Measurements from ENCODE around the gene LST1.

LST1 gene

DNA sequence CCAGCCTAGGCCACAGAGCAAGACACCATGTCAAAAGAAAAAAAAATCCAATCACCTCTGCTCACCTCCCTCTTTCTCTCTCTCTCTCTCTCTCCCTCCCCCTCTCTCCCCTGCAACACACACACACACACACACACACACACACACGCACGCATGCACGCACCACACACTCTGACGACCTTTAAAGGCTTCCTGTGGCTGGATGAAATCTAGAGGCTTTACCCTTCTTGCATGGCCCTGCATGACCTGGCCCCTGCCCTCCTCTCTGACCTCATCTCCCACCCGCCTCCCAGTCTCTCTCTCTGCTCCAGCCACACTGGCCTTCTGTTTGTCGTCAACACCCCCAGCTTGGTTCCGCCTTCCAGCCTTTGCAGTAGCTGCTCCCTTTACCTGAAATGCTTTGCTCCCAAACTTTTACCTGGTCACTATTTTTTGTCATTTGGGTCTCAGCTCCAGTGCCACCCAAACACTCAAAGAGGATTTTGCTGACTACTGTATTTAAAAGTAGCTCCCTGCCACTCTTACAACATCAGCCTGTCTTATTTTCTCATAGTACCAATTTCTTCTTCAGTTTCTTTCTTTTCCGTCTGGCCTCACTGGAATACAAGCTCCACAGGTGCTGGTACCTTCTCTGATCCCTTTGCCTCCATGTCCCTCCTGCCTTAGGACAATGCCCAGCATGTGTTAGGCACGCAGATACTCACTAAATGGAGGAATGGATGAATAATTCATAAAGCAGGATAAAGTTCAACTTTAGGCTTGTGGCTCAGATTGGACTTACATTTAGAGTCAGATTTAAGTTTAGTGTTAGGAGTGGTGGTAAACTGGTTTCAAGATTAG is 18.3 kb upstream of the LST1 start:
- ChIA-PET CTCF (interaction anchor here (38.4 kb wide), 1 partner anchor 20 kb away, joined by 1569 read pairs; the partner anchor contains the start of genes LST1, LTB, NCR3 and TNF), POLR2A (interaction anchor here (1.6 kb wide), 1 partner anchor 13 kb away, joined by 4 read pairs; no protein-coding TSS in a partner anchor)
- no peak for DNase-seq (ENCODE audit: low read depth, low spot score)
- TF ChIP-seq, protein P1, sequence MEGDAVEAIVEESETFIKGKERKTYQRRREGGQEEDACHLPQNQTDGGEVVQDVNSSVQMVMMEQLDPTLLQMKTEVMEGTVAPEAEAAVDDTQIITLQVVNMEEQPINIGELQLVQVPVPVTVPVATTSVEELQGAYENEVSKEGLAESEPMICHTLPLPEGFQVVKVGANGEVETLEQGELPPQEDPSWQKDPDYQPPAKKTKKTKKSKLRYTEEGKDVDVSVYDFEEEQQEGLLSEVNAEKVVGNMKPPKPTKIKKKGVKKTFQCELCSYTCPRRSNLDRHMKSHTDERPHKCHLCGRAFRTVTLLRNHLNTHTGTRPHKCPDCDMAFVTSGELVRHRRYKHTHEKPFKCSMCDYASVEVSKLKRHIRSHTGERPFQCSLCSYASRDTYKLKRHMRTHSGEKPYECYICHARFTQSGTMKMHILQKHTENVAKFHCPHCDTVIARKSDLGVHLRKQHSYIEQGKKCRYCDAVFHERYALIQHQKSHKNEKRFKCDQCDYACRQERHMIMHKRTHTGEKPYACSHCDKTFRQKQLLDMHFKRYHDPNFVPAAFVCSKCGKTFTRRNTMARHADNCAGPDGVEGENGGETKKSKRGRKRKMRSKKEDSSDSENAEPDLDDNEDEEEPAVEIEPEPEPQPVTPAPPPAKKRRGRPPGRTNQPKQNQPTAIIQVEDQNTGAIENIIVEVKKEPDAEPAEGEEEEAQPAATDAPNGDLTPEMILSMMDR (IDR thresholded peaks at IDR 0.05; ENCODE audit: insufficient read depth, low read length, missing control alignments) = no peak
- H3K4me3 ChIP-seq (ENCODE audit: low read depth, low read length) = no peak overlapping the region

DNA sequence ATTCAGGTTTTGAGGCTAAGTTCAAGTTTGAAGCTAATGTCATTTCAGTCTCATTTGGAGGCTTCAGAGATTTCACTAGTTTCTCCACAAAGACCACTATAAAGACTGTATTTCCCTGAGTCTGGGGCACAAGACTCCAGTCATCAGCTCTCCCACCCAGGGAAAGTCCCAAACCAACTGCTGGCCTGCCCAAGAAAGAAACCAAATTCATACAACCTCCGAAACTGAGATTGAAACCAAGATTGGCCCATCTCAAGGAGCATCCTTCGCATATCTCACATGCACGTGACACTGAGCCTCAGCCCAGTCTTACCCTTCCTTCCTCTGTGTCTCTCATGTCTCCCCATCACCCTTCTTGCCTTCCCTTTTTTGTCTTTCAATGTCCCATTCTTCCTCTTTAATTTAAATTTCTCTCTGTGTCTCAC is 17.5 kb upstream of the LST1 start:
- H3K4me3 ChIP-seq (ENCODE audit: low read depth, low read length) = no peak overlapping the region
- ChIA-PET POLR2A (interaction anchor here (1.6 kb wide), 1 partner anchor 12 kb away, joined by 4 read pairs; no protein-coding TSS in a partner anchor), CTCF (interaction anchor here (38.4 kb wide), 1 partner anchor 20 kb away, joined by 1569 read pairs; the partner anchor contains the start of genes LST1, LTB, NCR3 and TNF)
- TF ChIP-seq, protein P1 (IDR thresholded peaks at IDR 0.05; ENCODE audit: insufficient read depth, low read length, missing control alignments) = no peak
- no peak for DNase-seq (ENCODE audit: low read depth, low spot score)

DNA sequence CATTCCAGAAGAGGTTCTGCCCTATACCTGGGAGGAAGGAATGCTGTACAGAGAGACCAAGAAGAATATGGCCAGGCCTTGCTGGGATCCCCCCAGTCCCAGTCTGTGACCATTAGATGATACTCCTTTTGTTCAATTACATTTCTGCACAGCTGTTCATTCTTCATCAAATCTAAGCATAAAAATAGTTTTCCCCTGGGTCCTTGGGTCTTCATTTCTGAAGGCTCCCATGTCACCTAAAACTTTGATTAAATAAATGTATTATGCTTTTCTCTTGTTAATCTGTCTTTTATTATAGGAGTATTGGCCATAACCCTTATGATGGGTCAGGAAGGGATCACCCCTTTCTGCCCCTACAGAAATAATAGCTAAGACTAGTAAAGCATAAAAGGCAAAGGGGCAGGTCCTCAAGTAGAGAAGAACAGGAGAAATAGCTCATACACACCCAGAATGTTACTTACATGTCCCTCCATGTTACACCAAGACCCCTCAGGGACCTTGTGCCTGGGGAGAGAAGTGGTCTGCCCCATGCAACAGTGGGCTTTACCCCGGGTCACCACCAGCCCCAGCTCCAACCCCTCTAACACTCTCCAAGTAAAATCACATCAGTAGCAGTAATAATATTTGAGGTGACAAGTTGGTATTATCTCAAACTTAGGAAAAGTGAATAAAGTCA is 16.1 kb upstream of the LST1 start:
- no peak for DNase-seq (ENCODE audit: low read depth, low spot score)
- ChIA-PET CTCF (interaction anchor here (1.5 to 38.4 kb wide), 2 partner anchors 18 to 24 kb away, joined by 3 to 1569 read pairs; partner anchors contain the start of genes ATP6V1G2, LST1, LTB and NCR3), POLR2A (no interaction called here)
- H3K4me3 ChIP-seq (ENCODE audit: low read depth, low read length) = no peak overlapping the region
- TF ChIP-seq, protein P1 (IDR thresholded peaks at IDR 0.05; ENCODE audit: insufficient read depth, low read length, missing control alignments) = no peak

DNA sequence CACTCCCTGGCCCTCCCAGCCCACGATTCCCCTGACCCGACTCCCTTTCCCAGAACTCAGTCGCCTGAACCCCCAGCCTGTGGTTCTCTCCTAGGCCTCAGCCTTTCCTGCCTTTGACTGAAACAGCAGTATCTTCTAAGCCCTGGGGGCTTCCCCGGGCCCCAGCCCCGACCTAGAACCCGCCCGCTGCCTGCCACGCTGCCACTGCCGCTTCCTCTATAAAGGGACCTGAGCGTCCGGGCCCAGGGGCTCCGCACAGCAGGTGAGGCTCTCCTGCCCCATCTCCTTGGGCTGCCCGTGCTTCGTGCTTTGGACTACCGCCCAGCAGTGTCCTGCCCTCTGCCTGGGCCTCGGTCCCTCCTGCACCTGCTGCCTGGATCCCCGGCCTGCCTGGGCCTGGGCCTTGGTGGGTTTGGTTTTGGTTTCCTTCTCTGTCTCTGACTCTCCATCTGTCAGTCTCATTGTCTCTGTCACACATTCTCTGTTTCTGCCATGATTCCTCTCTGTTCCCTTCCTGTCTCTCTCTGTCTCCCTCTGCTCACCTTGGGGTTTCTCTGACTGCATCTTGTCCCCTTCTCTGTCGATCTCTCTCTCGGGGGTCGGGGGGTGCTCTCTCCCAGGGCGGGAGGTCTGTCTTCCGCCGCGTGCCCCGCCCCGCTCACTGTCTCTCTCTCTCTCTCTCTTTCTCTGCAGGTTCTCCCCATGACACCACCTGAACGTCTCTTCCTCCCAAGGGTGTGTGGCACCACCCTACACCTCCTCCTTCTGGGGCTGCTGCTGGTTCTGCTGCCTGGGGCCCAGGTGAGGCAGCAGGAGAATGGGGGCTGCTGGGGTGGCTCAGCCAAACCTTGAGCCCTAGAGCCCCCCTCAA is 13.8 kb upstream of the LST1 start, which contains the start of gene LTA:
Gene LTA, plus strand, starts transcription at position 249 of the 871 bp plus-strand sequence. Its CDS starts 454 bp downstream, at position 703.
- no peak for DNase-seq (ENCODE audit: low read depth, low spot score)
- TF ChIP-seq, protein P1 (IDR thresholded peaks at IDR 0.05; ENCODE audit: insufficient read depth, low read length, missing control alignments) = no peak
- ChIA-PET CTCF (interaction anchor here (2.3 to 38.4 kb wide), 4 partner anchors 10 to 25 kb away, joined by 7 to 1569 read pairs (median 1014); partner anchors contain the start of genes ATP6V1G2, DDX39B, LST1 and LTA), POLR2A (no interaction called here)
- H3K4me3 ChIP-seq (ENCODE audit: low read depth, low read length) = no peak within 1 kb of the TSS

DNA sequence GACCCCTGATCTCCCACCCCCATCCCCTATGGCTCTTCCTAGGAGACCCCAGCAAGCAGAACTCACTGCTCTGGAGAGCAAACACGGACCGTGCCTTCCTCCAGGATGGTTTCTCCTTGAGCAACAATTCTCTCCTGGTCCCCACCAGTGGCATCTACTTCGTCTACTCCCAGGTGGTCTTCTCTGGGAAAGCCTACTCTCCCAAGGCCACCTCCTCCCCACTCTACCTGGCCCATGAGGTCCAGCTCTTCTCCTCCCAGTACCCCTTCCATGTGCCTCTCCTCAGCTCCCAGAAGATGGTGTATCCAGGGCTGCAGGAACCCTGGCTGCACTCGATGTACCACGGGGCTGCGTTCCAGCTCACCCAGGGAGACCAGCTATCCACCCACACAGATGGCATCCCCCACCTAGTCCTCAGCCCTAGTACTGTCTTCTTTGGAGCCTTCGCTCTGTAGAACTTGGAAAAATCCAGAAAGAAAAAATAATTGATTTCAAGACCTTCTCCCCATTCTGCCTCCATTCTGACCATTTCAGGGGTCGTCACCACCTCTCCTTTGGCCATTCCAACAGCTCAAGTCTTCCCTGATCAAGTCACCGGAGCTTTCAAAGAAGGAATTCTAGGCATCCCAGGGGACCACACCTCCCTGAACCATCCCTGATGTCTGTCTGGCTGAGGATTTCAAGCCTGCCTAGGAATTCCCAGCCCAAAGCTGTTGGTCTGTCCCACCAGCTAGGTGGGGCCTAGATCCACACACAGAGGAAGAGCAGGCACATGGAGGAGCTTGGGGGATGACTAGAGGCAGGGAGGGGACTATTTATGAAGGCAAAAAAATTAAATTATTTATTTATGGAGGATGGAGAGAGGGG is 12.6 kb upstream of the LST1 start:
- DNase-seq (ENCODE audit: low read depth, low spot score) = no peak
- ChIA-PET POLR2A (no interaction called here), CTCF (interaction anchor here (0.5 to 31.3 kb wide), 7 partner anchors 9 to 1193 kb away, joined by 3 to 1569 read pairs (median 11); partner anchors contain the start of genes ATP6V1G2, DDX39B, LST1 and LTA)
- TF ChIP-seq, protein P1 (IDR thresholded peaks at IDR 0.05; ENCODE audit: insufficient read depth, low read length, missing control alignments) = no peak
- H3K4me3 ChIP-seq (ENCODE audit: low read depth, low read length) = no peak overlapping the region
